ENCODE measurements around the gene TEC.

The TEC gene

DNA sequence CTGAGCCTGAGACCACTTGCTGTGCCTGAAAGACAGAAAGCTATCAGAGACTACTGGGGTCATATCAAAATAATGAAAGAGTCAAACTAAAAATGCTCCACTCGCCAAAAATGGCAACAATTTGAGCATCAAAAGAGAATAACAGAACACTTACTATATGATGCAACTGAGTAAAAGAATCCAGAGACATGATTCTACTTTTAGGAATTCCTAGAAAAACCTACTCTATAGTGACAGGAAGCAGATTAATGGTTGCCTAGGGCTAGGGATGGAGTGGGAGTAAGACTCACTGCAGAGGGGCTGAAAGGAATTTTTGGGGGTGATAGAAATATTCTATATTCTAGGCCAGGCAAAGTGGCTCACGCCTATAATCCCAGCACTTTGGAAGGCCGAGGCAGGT lies 42.3 kb upstream of the TEC start:
- Histone ChIP-seq H3K79me2 (ENCODE audit: low read length) (no peaks in the 10 kb centered on the region), H3K9me2 (replicated peaks; ENCODE audit: insufficient read depth, low read length) (no peaks in the 10 kb centered on the region), H3K9ac (ENCODE audit: low read length) (no peak overlapping the region), H3K27ac (ENCODE audit: low read length) (no peak overlapping the region), H3F3A (ENCODE audit: insufficient read depth, low read length) (no peaks in the 10 kb centered on the region), H3K4me2 (ENCODE audit: low read depth, low read length) (no peak overlapping the region), H3K27me3 (replicated peaks; ENCODE audit: insufficient read depth, low read length) (no peaks in the 10 kb centered on the region), H3K36me3 (replicated peaks; ENCODE audit: insufficient read depth, low read length) (no peaks in the 10 kb centered on the region), H2AFZ (ENCODE audit: low read length) (no peak overlapping the region), H3K9me3 (replicated peaks; ENCODE audit: insufficient read depth, low read length) (no peaks in the 10 kb centered on the region), H3K4me1 (ENCODE audit: low read length) (no peaks in the 10 kb centered on the region), H4K20me1 (ENCODE audit: insufficient read depth, low read length) (no peaks in the 10 kb centered on the region), H3K4me3 (ENCODE audit: low read length) (no peak overlapping the region)
- DNase-seq = no peak
- TF ChIP-seq EZH2 (optimal IDR thresholded peaks at IDR 0.05; ENCODE audit: low read depth, low read length) = no peak
- no peak for TF ChIP-seq EZH2phosphoT487 (IDR thresholded peaks at IDR 0.05; ENCODE audit: low read length)
- TF ChIP-seq, protein P1, sequence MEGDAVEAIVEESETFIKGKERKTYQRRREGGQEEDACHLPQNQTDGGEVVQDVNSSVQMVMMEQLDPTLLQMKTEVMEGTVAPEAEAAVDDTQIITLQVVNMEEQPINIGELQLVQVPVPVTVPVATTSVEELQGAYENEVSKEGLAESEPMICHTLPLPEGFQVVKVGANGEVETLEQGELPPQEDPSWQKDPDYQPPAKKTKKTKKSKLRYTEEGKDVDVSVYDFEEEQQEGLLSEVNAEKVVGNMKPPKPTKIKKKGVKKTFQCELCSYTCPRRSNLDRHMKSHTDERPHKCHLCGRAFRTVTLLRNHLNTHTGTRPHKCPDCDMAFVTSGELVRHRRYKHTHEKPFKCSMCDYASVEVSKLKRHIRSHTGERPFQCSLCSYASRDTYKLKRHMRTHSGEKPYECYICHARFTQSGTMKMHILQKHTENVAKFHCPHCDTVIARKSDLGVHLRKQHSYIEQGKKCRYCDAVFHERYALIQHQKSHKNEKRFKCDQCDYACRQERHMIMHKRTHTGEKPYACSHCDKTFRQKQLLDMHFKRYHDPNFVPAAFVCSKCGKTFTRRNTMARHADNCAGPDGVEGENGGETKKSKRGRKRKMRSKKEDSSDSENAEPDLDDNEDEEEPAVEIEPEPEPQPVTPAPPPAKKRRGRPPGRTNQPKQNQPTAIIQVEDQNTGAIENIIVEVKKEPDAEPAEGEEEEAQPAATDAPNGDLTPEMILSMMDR (IDR thresholded peaks at IDR 0.05; ENCODE audit: low read length) = no peak

DNA sequence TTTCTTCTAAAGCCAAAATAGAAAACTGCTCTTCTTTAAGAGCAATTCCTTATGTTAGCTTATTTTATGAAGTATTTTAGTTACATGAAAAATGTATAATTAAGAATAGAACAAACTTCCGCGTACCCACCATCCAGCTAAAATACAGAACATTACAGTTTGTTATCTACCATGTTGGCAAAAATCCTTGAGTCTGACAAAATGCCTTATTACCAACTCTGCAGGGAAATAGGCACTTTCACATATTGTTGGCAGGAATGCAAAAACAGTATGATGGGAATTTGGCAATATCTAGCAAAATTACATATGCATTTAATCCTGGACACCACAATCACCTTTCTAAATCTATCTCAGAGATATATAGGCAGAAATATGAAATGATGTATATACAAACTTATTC lies 39.3 kb upstream of the TEC start:
- no peak overlapping the region for H3K27ac ChIP-seq (ENCODE audit: low read length)
- H3K4me1 ChIP-seq (ENCODE audit: low read length) = no peaks in the 10 kb centered on the region
- H2AFZ ChIP-seq (ENCODE audit: low read length) = no peak overlapping the region
- no peaks in the 10 kb centered on the region for H4K20me1 ChIP-seq (ENCODE audit: insufficient read depth, low read length)
- H3K79me2 ChIP-seq (ENCODE audit: low read length) = no peaks in the 10 kb centered on the region
- H3K4me2 ChIP-seq (ENCODE audit: low read depth, low read length) = no peak overlapping the region
- TF ChIP-seq, protein P1 (IDR thresholded peaks at IDR 0.05; ENCODE audit: low read length) = no peak
- no peak for TF ChIP-seq EZH2 (optimal IDR thresholded peaks at IDR 0.05; ENCODE audit: low read depth, low read length)
- TF ChIP-seq EZH2phosphoT487 (IDR thresholded peaks at IDR 0.05; ENCODE audit: low read length) = no peak
- H3K36me3 ChIP-seq (replicated peaks; ENCODE audit: insufficient read depth, low read length) = no peaks in the 10 kb centered on the region
- H3K4me3 ChIP-seq (ENCODE audit: low read length) = no peak overlapping the region
- H3K27me3 ChIP-seq (replicated peaks; ENCODE audit: insufficient read depth, low read length) = no peaks in the 10 kb centered on the region
- no peaks in the 10 kb centered on the region for H3F3A ChIP-seq (ENCODE audit: insufficient read depth, low read length)
- H3K9ac ChIP-seq (ENCODE audit: low read length) = no peak overlapping the region
- H3K9me3 ChIP-seq (replicated peaks; ENCODE audit: insufficient read depth, low read length) = no peaks in the 10 kb centered on the region
- no peak for DNase-seq
- no peaks in the 10 kb centered on the region for H3K9me2 ChIP-seq (replicated peaks; ENCODE audit: insufficient read depth, low read length)

DNA sequence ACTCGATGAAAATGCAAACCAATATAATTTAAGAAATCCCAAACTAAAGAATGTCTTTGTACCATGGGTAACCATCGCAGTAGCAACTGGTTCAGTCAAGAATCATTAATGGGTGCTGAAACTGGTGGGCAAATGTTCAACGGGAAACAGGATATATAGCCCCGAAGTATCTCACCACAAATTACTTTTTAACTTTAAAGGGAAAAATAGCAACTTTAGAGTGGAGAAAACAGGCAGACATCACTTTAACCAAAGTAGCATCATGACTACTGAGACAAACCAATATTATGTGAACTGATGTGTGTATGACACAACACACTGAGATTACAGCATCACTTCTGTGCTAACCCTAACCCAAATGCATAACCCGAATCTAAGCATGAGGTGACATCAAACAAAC lies 37.9 kb upstream of the TEC start:
- no peak overlapping the region for H3K4me3 ChIP-seq (ENCODE audit: low read length)
- H3K36me3 ChIP-seq (replicated peaks; ENCODE audit: insufficient read depth, low read length) = no peaks in the 10 kb centered on the region
- no peaks in the 10 kb centered on the region for H3K9me3 ChIP-seq (replicated peaks; ENCODE audit: insufficient read depth, low read length)
- no peaks in the 10 kb centered on the region for H3K27me3 ChIP-seq (replicated peaks; ENCODE audit: insufficient read depth, low read length)
- TF ChIP-seq EZH2phosphoT487 (IDR thresholded peaks at IDR 0.05; ENCODE audit: low read length) (no peak), EZH2 (optimal IDR thresholded peaks at IDR 0.05; ENCODE audit: low read depth, low read length) (no peak)
- TF ChIP-seq, protein P1 (IDR thresholded peaks at IDR 0.05; ENCODE audit: low read length) = no peak
- no peaks in the 10 kb centered on the region for H3K4me1 ChIP-seq (ENCODE audit: low read length)
- H3K4me2 ChIP-seq (ENCODE audit: low read depth, low read length) = no peak overlapping the region
- no peak for DNase-seq
- no peaks in the 10 kb centered on the region for H3F3A ChIP-seq (ENCODE audit: insufficient read depth, low read length)
- H4K20me1 ChIP-seq (ENCODE audit: insufficient read depth, low read length) = no peaks in the 10 kb centered on the region
- H2AFZ ChIP-seq (ENCODE audit: low read length) = no peak overlapping the region
- no peak overlapping the region for H3K27ac ChIP-seq (ENCODE audit: low read length)
- H3K9ac ChIP-seq (ENCODE audit: low read length) = no peak overlapping the region
- no peaks in the 10 kb centered on the region for H3K9me2 ChIP-seq (replicated peaks; ENCODE audit: insufficient read depth, low read length)
- H3K79me2 ChIP-seq (ENCODE audit: low read length) = no peaks in the 10 kb centered on the region

Data from MM.1S (cell line).